HEK293 (cell line): ENCODE measurements around the gene ZNF329.

ENCODE experiments used
- FEZF1 ChIP-seq: fragments of 450-650 bp; formaldehyde crosslinking; IDR thresholded peaks from 2 replicates; pipeline ENCODE4 v1.5.1; 2016; ENCODE audit warnings: missing biosample characterization, missing genetic modification characterization
- KLF16 ChIP-seq: fragments of 450-650 bp; formaldehyde crosslinking; IDR thresholded peaks from 2 replicates; pipeline ENCODE4 v1.5.1; 2017; ENCODE audit warnings: missing biosample characterization, missing genetic modification characterization
- KLF7 ChIP-seq: fragments of 450-650 bp; formaldehyde crosslinking; IDR thresholded peaks from 2 replicates; pipeline ENCODE4 v1.5.1; 2016; ENCODE audit warnings: missing biosample characterization, missing genetic modification characterization, borderline replicate concordance
- SP3 ChIP-seq: fragments of 450-650 bp; formaldehyde crosslinking; IDR thresholded peaks from 2 replicates; pipeline ENCODE4 v1.5.1; 2016; ENCODE audit warnings: missing biosample characterization, missing genetic modification characterization
- TCF7L2 ChIP-seq: IDR thresholded peaks from 2 replicates; pipeline ENCODE4 v1.6.1; 2011; ENCODE audit warnings: low read depth, mild to moderate bottlenecking, inconsistent platforms, low read length, moderate library complexity, borderline replicate concordance
- ZBTB10 ChIP-seq: fragments of 450-650 bp; formaldehyde crosslinking; IDR thresholded peaks from 2 replicates; pipeline ENCODE4 v1.5.1; 2016; ENCODE audit warnings: missing biosample characterization, missing genetic modification characterization
- ZBTB20 ChIP-seq: fragments of 450-650 bp; formaldehyde crosslinking; IDR thresholded peaks from 2 replicates; pipeline ENCODE4 v1.5.1; 2016; ENCODE audit warnings: missing biosample characterization, missing genetic modification characterization
- ZBTB21 ChIP-seq: fragments of 450-650 bp; formaldehyde crosslinking; IDR thresholded peaks from 2 replicates; pipeline ENCODE4 v1.5.1; 2017; ENCODE audit warnings: missing biosample characterization, missing genetic modification characterization
- ZBTB44 ChIP-seq: fragments of 450-650 bp; IDR thresholded peaks from 2 replicates; pipeline ENCODE4 v1.5.1; 2018; ENCODE audit warnings: missing biosample characterization, mild to moderate bottlenecking, missing genetic modification characterization
- ZNF121 ChIP-seq: fragments of 450-650 bp; formaldehyde crosslinking; IDR thresholded peaks from 2 replicates; pipeline ENCODE4 v1.5.1; 2016; ENCODE audit warnings: missing biosample characterization, missing genetic modification characterization
- ZNF175 ChIP-seq: fragments of 450-650 bp; formaldehyde crosslinking; IDR thresholded peaks from 2 replicates; pipeline ENCODE4 v1.5.1; 2016; ENCODE audit warnings: missing biosample characterization, missing genetic modification characterization
- ZNF19 ChIP-seq: fragments of 450-650 bp; formaldehyde crosslinking; IDR thresholded peaks from 2 replicates; pipeline ENCODE4; 2016; ENCODE audit warnings: missing biosample characterization, missing genetic modification characterization, low read depth
- ZNF239 ChIP-seq: fragments of 450-650 bp; formaldehyde crosslinking; IDR thresholded peaks from 2 replicates; pipeline ENCODE4 v1.5.1; 2016; ENCODE audit warnings: missing biosample characterization, missing genetic modification characterization
- ZNF248 ChIP-seq: fragments of 450-650 bp; formaldehyde crosslinking; IDR thresholded peaks from 2 replicates; pipeline ENCODE4 v1.5.1; 2017; ENCODE audit warnings: missing biosample characterization, missing genetic modification characterization
- ZNF302 ChIP-seq: fragments of 450-650 bp; formaldehyde crosslinking; IDR thresholded peaks from 2 replicates; pipeline ENCODE4 v1.5.1; 2016; ENCODE audit warnings: missing biosample characterization, missing genetic modification characterization, low read depth
- ZNF544 ChIP-seq: fragments of 450-650 bp; formaldehyde crosslinking; IDR thresholded peaks from 2 replicates; pipeline ENCODE4 v1.5.0; 2017; ENCODE audit warnings: missing biosample characterization, missing genetic modification characterization
- ZNF610 ChIP-seq: fragments of 450-650 bp; formaldehyde crosslinking; IDR thresholded peaks from 2 replicates; pipeline ENCODE4 v1.5.1; 2016; ENCODE audit warnings: missing biosample characterization, missing genetic modification characterization, borderline replicate concordance
- ZNF639 ChIP-seq: fragments of 450-650 bp; formaldehyde crosslinking; IDR thresholded peaks from 2 replicates; pipeline ENCODE4 v1.5.1; 2016; ENCODE audit warnings: missing biosample characterization, missing genetic modification characterization
- ZNF658 ChIP-seq: fragments of 450-650 bp; formaldehyde crosslinking; IDR thresholded peaks from 2 replicates; pipeline ENCODE4; 2016; ENCODE audit warnings: missing biosample characterization, missing genetic modification characterization
- ZNF664 ChIP-seq: fragments of 450-650 bp; formaldehyde crosslinking; IDR thresholded peaks from 2 replicates; pipeline ENCODE4 v1.5.1; 2016; ENCODE audit warnings: missing biosample characterization, missing genetic modification characterization
- ZNF677 ChIP-seq: fragments of 450-650 bp; IDR thresholded peaks from 2 replicates; pipeline ENCODE4 v1.5.0; 2018; ENCODE audit warnings: missing biosample characterization, mild to moderate bottlenecking, missing genetic modification characterization, moderate library complexity
- ZNF792 ChIP-seq: fragments of 450-650 bp; formaldehyde crosslinking; IDR thresholded peaks from 2 replicates; pipeline ENCODE4 v1.5.1; 2016; ENCODE audit warnings: missing biosample characterization, missing genetic modification characterization
- ZNF843 ChIP-seq: fragments of 450-650 bp; formaldehyde crosslinking; IDR thresholded peaks from 2 replicates; pipeline ENCODE4 v1.5.1; 2016; ENCODE audit warnings: missing biosample characterization, missing genetic modification characterization
- TF ChIP-seq, protein P1 (sequence below): fragments of 450-650 bp; formaldehyde crosslinking; IDR thresholded peaks from 2 replicates; pipeline ENCODE4 v1.5.1; 2016; ENCODE audit warnings: missing biosample characterization, missing genetic modification characterization
- TF ChIP-seq, protein P2 (sequence below): fragments of 450-650 bp; formaldehyde crosslinking; IDR thresholded peaks from 2 replicates; pipeline ENCODE4 v1.5.1; 2016; ENCODE audit warnings: missing biosample characterization, missing genetic modification characterization
- TF ChIP-seq, protein P3 (sequence below): fragments of 450-650 bp; formaldehyde crosslinking; IDR thresholded peaks from 2 replicates; pipeline ENCODE4 v1.5.1; 2016; ENCODE audit warnings: missing biosample characterization, missing genetic modification characterization
- TF ChIP-seq, protein P4 (sequence below): fragments of 450-650 bp; formaldehyde crosslinking; IDR thresholded peaks from 2 replicates; pipeline ENCODE4 v1.5.1; 2016; ENCODE audit warnings: missing biosample characterization, missing genetic modification characterization

Gene ZNF329

GRCh38 chr19:58182989-58183816 is 32.6 kb upstream of the ZNF329 start, which contains the start of gene ZNF274 (continued):
- no peak for TF ChIP-seq ZNF239 (tag by site-specific recombination)
- TF ChIP-seq ZBTB10 (tag by site-specific recombination): peak; percentile 89
- TF ChIP-seq, protein P1, sequence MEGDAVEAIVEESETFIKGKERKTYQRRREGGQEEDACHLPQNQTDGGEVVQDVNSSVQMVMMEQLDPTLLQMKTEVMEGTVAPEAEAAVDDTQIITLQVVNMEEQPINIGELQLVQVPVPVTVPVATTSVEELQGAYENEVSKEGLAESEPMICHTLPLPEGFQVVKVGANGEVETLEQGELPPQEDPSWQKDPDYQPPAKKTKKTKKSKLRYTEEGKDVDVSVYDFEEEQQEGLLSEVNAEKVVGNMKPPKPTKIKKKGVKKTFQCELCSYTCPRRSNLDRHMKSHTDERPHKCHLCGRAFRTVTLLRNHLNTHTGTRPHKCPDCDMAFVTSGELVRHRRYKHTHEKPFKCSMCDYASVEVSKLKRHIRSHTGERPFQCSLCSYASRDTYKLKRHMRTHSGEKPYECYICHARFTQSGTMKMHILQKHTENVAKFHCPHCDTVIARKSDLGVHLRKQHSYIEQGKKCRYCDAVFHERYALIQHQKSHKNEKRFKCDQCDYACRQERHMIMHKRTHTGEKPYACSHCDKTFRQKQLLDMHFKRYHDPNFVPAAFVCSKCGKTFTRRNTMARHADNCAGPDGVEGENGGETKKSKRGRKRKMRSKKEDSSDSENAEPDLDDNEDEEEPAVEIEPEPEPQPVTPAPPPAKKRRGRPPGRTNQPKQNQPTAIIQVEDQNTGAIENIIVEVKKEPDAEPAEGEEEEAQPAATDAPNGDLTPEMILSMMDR (tag by site-specific recombination): 0 out of 2 replicates have a peak, but pooled peaks have one; percentile 24
- peak; percentile 95 for TF ChIP-seq ZBTB20 (tag by site-specific recombination)
- no peak for TF ChIP-seq ZNF175 (tag by site-specific recombination)
- TF ChIP-seq ZNF121: no peak
- TF ChIP-seq ZNF792 (tag by site-specific recombination): no peak
- TF ChIP-seq ZNF544: no peak
- TF ChIP-seq, protein P2, sequence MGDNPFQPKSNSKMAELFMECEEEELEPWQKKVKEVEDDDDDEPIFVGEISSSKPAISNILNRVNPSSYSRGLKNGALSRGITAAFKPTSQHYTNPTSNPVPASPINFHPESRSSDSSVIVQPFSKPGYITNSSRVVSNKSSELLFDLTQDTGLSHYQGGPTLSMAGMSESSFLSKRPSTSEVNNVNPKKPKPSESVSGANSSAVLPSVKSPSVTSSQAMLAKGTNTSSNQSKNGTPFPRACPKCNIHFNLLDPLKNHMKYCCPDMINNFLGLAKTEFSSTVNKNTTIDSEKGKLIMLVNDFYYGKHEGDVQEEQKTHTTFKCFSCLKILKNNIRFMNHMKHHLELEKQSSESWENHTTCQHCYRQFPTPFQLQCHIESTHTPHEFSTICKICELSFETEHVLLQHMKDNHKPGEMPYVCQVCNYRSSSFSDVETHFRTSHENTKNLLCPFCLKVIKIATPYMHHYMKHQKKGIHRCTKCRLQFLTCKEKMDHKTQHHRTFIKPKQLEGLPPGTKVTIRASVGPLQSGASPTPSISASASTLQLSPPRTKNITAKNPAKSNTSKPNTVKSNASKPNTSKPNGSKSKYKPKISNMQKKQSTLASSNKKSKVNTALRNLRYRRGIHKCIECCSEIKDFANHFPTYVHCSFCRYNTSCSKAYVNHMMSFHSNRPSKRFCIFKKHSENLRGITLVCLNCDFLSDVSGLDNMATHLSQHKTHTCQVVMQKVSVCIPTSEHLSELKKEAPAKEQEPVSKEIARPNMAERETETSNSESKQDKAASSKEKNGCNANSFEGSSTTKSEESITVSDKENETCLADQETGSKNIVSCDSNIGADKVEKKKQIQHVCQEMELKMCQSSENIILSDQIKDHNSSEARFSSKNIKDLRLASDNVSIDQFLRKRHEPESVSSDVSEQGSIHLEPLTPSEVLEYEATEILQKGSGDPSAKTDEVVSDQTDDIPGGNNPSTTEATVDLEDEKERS: peak; percentile 63; the same call in 1 of the 2 replicates
- no peak for TF ChIP-seq FEZF1 (tag by site-specific recombination)
- TF ChIP-seq ZNF302 (tag by site-specific recombination): peak; percentile 22; the same call in 1 of the 2 replicates
- TF ChIP-seq ZBTB21 (tag by site-specific recombination): peak; percentile 77
- no peak for TF ChIP-seq ZNF658
- TF ChIP-seq ZNF677 (tag by site-specific recombination): no peak; the same call in 1 of the 2 replicates
- TF ChIP-seq ZNF639 (tag by site-specific recombination): no peak
- TF ChIP-seq KLF7 (tag by site-specific recombination): no peak; the same call in 1 of the 2 replicates
- peak; percentile 76 for TF ChIP-seq ZNF843 (tag by site-specific recombination)
- no peak for TF ChIP-seq ZNF248 (tag by site-specific recombination)
- 0 out of 2 replicates have a peak, but pooled peaks have one; percentile 21 for TF ChIP-seq ZBTB44 (tag by site-specific recombination)
- TF ChIP-seq ZNF610: peak; percentile 74
- peak; percentile 76 for TF ChIP-seq KLF16 (tag by site-specific recombination)
- peak; percentile 92 for TF ChIP-seq SP3 (tag by site-specific recombination)
- TF ChIP-seq, protein P3, sequence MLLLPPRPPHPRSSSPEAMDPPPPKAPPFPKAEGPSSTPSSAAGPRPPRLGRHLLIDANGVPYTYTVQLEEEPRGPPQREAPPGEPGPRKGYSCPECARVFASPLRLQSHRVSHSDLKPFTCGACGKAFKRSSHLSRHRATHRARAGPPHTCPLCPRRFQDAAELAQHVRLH (tag by site-specific recombination): peak; percentile 84
- TF ChIP-seq TCF7L2: no peak
- no peak for TF ChIP-seq ZNF664 (tag by site-specific recombination)
- TF ChIP-seq ZNF19 (tag by site-specific recombination): no peak
- TF ChIP-seq, protein P4, sequence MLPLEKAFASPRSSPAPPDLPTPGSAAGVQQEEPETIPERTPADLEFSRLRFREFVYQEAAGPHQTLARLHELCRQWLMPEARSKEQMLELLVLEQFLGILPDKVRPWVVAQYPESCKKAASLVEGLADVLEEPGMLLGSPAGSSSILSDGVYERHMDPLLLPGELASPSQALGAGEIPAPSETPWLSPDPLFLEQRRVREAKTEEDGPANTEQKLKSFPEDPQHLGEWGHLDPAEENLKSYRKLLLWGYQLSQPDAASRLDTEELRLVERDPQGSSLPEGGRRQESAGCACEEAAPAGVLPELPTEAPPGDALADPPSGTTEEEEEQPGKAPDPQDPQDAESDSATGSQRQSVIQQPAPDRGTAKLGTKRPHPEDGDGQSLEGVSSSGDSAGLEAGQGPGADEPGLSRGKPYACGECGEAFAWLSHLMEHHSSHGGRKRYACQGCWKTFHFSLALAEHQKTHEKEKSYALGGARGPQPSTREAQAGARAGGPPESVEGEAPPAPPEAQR: peak; percentile 56; the same call in 1 of the 2 replicates
